ENCODE measurements around the gene DYNLL1. TPM values are rescaled to one million over a fixed set of nuclear protein-coding genes. Genes with fewer than 3 reads are reported as not detected.
A peak's percentile ranks its signal among the peaks of the same experiment; 100 is the strongest.
"Not testable (repeated sequence)": the region's sequence is repeated elsewhere in the genome, so short reads cannot be mapped to it uniquely, and the experiment has no call there.

DYNLL1 gene
- total and polyA plus RNA-seq, 2 donors (not counting 3 experiments of a cell fraction or from before 2014, with no cell fraction given), result 469 to 600 TPM

DNA sequence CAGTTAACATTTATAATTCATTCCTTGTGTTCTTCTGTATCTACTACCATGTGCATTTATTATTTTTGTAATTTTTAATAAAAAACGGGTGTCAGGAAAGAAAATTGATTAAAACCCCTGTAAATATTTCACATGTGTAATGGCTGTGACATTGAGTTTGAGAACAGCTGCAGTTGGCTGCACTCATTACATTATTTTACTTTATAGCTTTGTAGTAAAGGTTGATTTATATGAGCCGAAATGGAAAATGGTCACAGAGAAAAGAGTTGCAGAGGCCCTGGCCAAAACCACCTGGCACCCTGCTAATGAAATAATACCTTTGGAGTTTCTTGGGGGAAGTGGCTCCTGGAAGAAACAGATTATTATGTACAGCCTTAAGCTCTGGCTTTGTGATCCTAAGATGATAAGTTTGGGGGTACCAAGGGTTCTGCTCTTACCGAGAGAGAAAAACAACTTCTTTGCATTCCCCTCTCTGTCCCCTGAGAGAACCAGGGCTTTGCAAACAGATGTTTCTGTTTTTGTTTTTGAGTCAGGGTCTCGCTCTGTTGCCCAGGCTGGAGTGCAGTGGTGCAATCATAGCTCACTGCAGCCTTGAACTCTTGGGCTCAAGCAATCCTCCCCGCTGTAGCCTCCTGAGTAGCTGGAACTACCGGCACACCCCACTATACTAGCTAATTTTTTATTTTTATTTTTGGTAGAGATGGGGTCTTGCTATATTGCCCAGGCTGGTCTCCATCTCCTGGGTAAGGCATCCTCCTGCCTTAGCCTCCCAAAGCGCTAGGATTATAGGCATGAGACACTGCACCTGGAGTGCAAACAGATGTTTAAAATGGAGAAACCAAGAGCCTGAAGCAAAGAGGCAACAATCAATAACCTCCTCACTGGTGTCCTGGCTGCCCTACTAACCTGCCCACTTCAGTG lies 9.7 kb upstream of the DYNLL1 start:
- H2AFZ ChIP-seq (ENCODE audit: low read depth, low read length), result no peak overlapping the region
- peaks cover 7% of the 10 kb centered on the region for H3K4me1 ChIP-seq (ENCODE audit: control insufficient read depth, extremely low read depth, insufficient read depth, low read length)
- H3K27me3 ChIP-seq (ENCODE audit: control insufficient read depth in 2 of 2, insufficient read depth in 2 of 2, low read length in 2 of 2), result no peaks in the 10 kb centered on the region
- H3K36me3 ChIP-seq (ENCODE audit: control insufficient read depth in 2 of 2, extremely low read depth in 1 of 2, insufficient read depth in 2 of 2, low read length in 2 of 2), result no peaks in the 10 kb centered on the region
- no peak overlapping the region for H3K27ac ChIP-seq (ENCODE audit: insufficient read depth, low read depth, low read length)
- dilution Hi-C loops (cut with MboI; ENCODE audit: extremely low pct_ligation_motif_present, low sequenced_read_pairs) (no loop called here), intact Hi-C loops (cut with micrococcal nuclease) (no loop called here)
- no peak overlapping the region for H3K4me2 ChIP-seq (ENCODE audit: insufficient read depth, low read length)
- no peaks in the 10 kb centered on the region for H3K9me1 ChIP-seq (replicated peaks; ENCODE audit: control insufficient read depth, extremely low read depth, insufficient read depth, low read length)
- H3K79me2 ChIP-seq (ENCODE audit: control insufficient read depth, insufficient read depth, low read length), result no peaks in the 10 kb centered on the region
- H3K9ac ChIP-seq (replicated peaks; ENCODE audit: extremely low read depth, insufficient read depth, low read length), result no peak overlapping the region
- DNase-seq (ENCODE audit: low read depth, low spot score) (no peak), FAIRE-seq (no peak)
- CTCF ChIA-PET, result interaction anchor here (0.7 to 1.0 kb wide), 3 partner anchors 10 to 16 kb away, joined by 3 to 4 read pairs (median 3); no protein-coding TSS in a partner anchor
- H3K4me3 ChIP-seq (replicated peaks in 1 of 3; ENCODE audit: insufficient read depth in 1 of 3, low read depth in 1 of 3, low read length in 3 of 3), result no peak overlapping the region
- H3K9me3 ChIP-seq (replicated peaks; ENCODE audit: control insufficient read depth, insufficient read depth, low read length), result no peaks in the 10 kb centered on the region
- no peaks in the 10 kb centered on the region for H4K20me1 ChIP-seq (replicated peaks; ENCODE audit: control insufficient read depth, extremely low read depth, insufficient read depth, low read length)
- POLR2A ChIA-PET, result no interaction called here
- BruUV-seq (replicated peaks), result no TSS peak
- no peak for TF ChIP-seq JUN (IDR thresholded peaks at IDR 0.05; ENCODE audit: borderline replicate concordance, insufficient read depth, insufficient read length, low read depth)
- TF ChIP-seq, protein P1, sequence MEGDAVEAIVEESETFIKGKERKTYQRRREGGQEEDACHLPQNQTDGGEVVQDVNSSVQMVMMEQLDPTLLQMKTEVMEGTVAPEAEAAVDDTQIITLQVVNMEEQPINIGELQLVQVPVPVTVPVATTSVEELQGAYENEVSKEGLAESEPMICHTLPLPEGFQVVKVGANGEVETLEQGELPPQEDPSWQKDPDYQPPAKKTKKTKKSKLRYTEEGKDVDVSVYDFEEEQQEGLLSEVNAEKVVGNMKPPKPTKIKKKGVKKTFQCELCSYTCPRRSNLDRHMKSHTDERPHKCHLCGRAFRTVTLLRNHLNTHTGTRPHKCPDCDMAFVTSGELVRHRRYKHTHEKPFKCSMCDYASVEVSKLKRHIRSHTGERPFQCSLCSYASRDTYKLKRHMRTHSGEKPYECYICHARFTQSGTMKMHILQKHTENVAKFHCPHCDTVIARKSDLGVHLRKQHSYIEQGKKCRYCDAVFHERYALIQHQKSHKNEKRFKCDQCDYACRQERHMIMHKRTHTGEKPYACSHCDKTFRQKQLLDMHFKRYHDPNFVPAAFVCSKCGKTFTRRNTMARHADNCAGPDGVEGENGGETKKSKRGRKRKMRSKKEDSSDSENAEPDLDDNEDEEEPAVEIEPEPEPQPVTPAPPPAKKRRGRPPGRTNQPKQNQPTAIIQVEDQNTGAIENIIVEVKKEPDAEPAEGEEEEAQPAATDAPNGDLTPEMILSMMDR (IDR thresholded peaks at IDR 0.05; ENCODE audit: extremely low read depth in 1 of 2, insufficient read depth in 1 of 2, low read depth in 1 of 2, low read length in 2 of 2), result no peak
- TF ChIP-seq GATA2 (IDR thresholded peaks at IDR 0.05; ENCODE audit: insufficient read depth, insufficient read length, low read depth, low read length), result no peak
- no peak for TF ChIP-seq POLR2A (IDR thresholded peaks at IDR 0.05; ENCODE audit: low read depth, low read length)
- TF ChIP-seq FOS (IDR thresholded peaks at IDR 0.05; ENCODE audit: borderline replicate concordance, insufficient read depth, low read length), result no peak
- TF ChIP-seq, protein P2, sequence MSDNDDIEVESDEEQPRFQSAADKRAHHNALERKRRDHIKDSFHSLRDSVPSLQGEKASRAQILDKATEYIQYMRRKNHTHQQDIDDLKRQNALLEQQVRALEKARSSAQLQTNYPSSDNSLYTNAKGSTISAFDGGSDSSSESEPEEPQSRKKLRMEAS (IDR thresholded peaks at IDR 0.05; ENCODE audit: insufficient read depth, insufficient read length), result no peak
- TF ChIP-seq MYC (IDR thresholded peaks at IDR 0.05; ENCODE audit: low read depth, low read length), result no peak
- no peak for TF ChIP-seq POLR2AphosphoS5 (IDR thresholded peaks at IDR 0.05; ENCODE audit: insufficient read depth, low read depth, low read length)
- TF ChIP-seq EZH2 (IDR thresholded peaks at IDR 0.05; ENCODE audit: borderline replicate concordance, low read depth, low read length, severe bottlenecking), result no peak

DNA sequence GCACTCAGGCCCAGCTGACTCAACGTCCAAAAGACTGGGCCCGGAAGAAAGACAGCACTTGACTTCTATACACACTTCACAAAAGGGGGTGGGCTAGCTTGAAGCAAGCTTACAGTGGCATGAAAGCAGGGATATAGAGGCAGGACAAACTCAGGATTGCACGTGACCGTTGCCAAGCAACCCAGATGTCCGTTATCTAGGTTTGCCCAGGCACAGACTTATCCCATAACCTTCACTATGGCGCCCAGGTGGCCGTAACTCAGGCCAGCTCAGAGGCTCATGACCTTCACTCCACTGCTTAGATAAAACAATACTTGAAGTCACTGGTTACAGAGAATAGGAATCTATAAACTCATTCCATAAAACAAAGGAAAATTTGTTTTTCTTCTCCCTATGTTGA lies 8.4 kb upstream of the DYNLL1 start:
- FAIRE-seq; POLR2A ChIA-PET; H3K9ac ChIP-seq (replicated peaks; ENCODE audit: extremely low read depth, insufficient read depth, low read length); H4K20me1 ChIP-seq (replicated peaks; ENCODE audit: control insufficient read depth, extremely low read depth, insufficient read depth, low read length); H3K36me3 ChIP-seq (ENCODE audit: control insufficient read depth in 2 of 2, extremely low read depth in 1 of 2, insufficient read depth in 2 of 2, low read length in 2 of 2); H3K79me2 ChIP-seq (ENCODE audit: control insufficient read depth, insufficient read depth, low read length); H3K4me2 ChIP-seq (ENCODE audit: insufficient read depth, low read length); H2AFZ ChIP-seq (ENCODE audit: low read depth, low read length); H3K4me3 ChIP-seq (replicated peaks in 1 of 3; ENCODE audit: insufficient read depth in 1 of 3, low read depth in 1 of 3, low read length in 3 of 3); H3K27me3 ChIP-seq (ENCODE audit: control insufficient read depth in 2 of 2, insufficient read depth in 2 of 2, low read length in 2 of 2); H3K4me1 ChIP-seq (ENCODE audit: control insufficient read depth, extremely low read depth, insufficient read depth, low read length); H3K9me1 ChIP-seq (replicated peaks; ENCODE audit: control insufficient read depth, extremely low read depth, insufficient read depth, low read length); H3K9me3 ChIP-seq (replicated peaks; ENCODE audit: control insufficient read depth, insufficient read depth, low read length); intact Hi-C loops (cut with micrococcal nuclease); dilution Hi-C loops (cut with MboI; ENCODE audit: extremely low pct_ligation_motif_present, low sequenced_read_pairs): not testable (repeated sequence)
- peak; percentile 42 for DNase-seq (ENCODE audit: low read depth, low spot score)
- H3K27ac ChIP-seq (ENCODE audit: insufficient read depth, low read depth, low read length), result peak overlapping the region; percentile 70
- BruUV-seq (replicated peaks), result TSS peak; percentile 11
- CTCF ChIA-PET, result interaction anchor here (1.2 to 1.5 kb wide), 2 partner anchors 15 to 42 kb away, joined by 3 read pairs; partner anchors contain the start of gene COQ5
